Activated CD8-positive, alpha-beta memory T cell treated with anti-CD3 and anti-CD28 coated beads, Interleukin-2, amount 50 U/mL, for 1 hour (primary cell): ENCODE results near the gene GSE1.

Experiments used
- DNase-seq: peaks from one replicate; pipeline ENCODE4 v3.0.0-alpha.2; 2020; ENCODE audit errors: extremely low read depth

The GSE1 gene

DNA sequence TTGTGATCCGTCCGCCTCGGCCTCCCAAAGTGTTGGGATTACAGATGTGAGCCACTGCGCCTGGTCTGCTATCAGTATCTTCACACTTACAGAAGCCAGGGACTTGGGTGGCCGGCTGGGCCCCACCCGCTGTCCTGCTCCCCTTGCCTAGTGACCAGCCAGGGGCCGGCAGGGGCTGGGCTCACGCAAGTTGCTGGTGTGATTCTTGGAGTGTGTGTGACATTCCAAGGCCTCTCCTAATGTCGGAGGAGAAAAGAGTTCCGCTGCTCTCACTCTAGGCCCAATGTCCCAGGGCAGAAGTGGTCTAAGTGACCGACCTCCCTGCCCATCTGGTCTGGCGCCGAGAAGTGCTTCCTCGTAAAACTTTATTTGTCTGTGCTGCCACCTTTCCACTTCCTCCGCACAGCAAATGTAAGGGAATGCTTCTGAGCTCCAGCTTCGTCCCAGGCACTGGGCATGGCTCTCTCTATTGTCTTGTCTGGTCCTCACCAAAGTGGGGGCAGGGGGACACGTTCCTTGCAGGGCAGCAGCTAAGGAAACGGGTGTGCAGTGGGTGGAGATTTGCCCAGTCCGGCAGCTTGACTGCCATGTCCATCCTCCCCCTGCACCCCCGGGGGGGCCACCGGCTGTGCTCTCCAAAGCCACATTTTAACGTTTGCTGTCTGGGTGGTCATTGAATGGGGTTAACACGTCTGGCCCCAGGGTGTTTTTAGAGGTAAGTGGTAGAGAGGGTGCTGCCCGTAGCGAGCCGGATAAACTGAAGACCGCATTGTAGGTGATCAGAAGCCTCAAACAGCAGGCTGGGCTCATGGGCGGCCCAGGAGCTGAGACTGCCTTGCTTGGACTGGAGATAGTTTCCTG is 7.8 kb upstream of the GSE1 start:
- DNase-seq, result no peak

DNA sequence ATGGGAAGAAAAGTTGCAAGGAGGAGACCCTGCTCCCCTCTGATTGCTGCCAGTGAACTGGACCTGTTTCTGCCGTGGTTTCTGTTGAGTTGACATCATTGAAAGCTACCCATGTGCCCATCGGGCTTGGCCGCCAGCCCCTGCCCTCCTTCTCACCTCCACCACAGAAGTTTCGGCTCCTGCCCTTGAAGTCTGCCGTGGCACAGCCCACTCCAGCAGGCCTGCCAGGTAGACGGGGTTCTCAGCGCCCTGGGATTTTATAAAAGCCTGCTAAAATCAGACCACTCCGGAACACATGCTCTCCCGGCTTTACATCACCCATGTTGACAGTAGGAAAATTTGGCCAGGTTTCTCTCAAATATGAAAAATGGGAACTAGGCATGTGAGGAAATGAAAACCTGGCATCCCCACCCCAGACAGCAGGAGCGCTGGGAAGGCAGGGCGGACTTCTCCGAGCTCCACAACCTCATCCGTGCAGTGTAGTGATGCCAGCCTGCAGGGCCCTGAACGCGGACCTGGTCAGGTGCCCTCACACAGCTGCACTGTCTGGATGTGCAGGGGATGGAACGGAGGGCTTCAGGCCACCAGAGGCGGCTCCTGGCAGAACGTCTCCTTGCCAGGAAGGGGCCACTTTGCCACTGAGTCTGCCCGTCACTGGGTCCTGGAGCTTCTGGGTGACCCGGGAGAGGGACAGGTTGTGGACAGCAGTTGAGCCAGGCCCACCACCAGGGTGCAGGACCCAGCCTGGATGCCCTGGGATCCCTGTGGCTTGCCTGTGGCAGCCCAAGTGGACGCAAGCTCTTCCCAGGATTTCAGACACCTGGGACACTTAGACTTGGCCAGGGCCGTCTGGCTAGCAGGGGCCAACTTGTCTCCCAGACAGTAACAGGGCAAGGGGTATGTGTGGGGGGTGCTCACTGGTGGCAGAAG is 6.9 kb upstream of the GSE1 start:
- no peak for DNase-seq

DNA sequence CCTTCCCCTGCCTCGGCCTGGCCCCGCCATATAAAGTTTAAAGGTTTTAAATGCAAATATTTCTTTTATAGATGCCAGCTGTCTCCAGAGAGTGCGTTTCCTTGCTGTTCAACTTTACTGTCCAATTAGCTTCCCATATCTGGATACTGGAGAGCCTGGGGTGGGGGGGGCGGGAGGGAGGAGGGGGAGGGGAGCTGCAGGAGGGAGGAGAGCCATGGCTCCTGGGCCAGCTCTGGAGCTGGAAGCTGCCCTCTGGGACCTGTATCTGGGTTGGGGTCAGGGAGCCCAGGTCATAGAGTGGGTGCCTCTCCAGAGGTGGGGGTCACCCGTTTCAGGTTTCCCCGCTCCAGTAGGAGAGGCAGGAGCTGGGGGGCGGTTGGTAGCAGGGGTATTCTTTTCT is 6.2 kb upstream of the GSE1 start:
- no peak for DNase-seq

DNA sequence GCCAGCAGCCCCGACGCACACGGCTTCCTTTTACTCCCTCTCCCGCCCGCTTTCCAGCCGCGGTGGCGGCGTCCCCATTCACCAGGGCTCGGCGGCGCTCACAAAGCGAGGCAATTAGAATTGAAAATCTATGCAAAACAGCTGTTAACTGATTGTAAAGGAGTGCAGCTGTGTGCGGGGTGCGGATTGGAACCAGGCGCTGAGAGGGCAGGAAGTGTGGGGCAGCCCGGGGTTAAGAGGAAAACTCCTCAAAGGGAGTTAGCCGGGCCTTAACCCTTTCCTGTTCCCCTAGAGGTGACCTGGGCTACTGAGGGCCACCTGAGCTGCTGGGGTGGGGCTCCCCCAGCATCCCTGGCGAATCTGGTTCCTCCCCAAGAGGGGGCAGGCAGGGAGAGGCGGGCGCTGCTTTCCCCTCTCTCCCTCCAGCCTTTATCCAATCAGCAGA is 5.8 kb upstream of the GSE1 start:
- no peak for DNase-seq

- no peak for DNase-seq
These were observed 5.2 kb upstream of the GSE1 start for GRCh38 chr16:85607796-85608514.

DNA sequence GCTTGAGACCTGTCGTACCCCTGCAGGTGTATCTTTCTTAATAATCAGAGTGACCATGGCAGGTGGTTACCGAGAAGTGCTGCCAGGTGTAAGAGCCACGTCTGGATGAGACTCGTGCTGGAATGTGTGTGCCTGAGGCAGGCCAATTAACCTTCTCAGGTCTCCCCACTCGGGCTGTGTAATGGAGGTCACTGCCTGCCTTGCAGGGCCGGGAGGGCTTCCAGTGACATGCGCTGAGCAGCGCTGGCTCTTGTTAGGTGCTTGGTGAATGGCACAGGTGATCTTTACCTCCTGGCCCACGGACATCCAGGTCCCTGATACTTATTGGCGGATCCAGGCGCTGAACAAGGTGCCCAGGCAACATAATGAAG is 4.6 kb upstream of the GSE1 start:
- DNase-seq, result no peak

DNA sequence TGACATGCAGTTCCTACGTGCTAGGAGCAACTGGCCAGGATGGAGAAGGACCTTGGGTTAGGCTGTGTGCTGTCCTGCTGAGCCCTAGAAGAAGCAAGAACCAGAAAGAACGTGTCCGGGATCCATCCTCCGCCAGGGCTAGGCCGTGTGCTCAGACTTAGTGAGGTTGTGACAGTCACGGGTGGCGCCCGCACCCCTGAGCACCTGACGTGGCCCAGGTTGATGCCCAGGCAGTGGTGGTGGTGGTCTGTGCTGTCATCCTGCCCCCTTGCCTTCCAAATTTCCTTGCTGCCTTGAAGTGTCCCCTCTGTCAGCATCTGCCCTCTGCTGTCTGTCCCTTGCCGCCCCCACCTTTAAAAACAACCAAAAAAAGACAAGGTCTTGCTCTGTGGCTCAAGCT is 4.2 kb upstream of the GSE1 start:
- DNase-seq, result no peak

- no peak for DNase-seq
These were observed 3.6 kb upstream of the GSE1 start for GRCh38 chr16:85609539-85609938.

DNA sequence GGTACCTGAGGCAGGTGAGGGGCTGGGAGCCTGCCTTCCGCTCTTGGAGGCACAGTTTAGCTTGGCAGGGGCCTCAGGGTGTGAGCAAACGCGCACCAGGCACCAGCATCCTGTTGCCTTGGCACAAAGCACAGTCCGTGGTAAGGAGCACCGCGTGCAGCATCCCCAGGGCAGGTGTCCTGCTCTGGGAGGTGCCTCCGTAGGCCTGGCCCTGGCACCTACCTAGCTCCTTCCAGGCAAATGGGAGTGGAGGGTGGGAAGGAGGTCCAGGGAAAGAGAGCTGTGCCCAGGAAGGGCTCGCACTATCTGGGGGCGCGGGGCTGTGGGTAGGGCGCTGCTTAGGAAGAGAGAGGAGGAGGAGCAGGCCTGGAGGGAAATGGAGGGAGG is 3.1 kb upstream of the GSE1 start:
- DNase-seq, result no peak

GRCh38 chr16:85610446-85611193 is 2.5 kb upstream of the GSE1 start:
- peak; percentile 81 for DNase-seq

- no peak for DNase-seq
These were observed 2.0 kb upstream of the GSE1 start for GRCh38 chr16:85611194-85611443.

GRCh38 chr16:85611444-85612190 is 1.5 kb upstream of the GSE1 start:
- no peak for DNase-seq

GRCh38 chr16:85612191-85612800 is 826 bp upstream of the GSE1 start:
- no peak for DNase-seq

GRCh38 chr16:85613604-85614337 is 649 bp downstream of the GSE1 start:
- no peak for DNase-seq

GRCh38 chr16:85614338-85615013 is 1.4 kb downstream of the GSE1 start:
- DNase-seq, result no peak

DNA sequence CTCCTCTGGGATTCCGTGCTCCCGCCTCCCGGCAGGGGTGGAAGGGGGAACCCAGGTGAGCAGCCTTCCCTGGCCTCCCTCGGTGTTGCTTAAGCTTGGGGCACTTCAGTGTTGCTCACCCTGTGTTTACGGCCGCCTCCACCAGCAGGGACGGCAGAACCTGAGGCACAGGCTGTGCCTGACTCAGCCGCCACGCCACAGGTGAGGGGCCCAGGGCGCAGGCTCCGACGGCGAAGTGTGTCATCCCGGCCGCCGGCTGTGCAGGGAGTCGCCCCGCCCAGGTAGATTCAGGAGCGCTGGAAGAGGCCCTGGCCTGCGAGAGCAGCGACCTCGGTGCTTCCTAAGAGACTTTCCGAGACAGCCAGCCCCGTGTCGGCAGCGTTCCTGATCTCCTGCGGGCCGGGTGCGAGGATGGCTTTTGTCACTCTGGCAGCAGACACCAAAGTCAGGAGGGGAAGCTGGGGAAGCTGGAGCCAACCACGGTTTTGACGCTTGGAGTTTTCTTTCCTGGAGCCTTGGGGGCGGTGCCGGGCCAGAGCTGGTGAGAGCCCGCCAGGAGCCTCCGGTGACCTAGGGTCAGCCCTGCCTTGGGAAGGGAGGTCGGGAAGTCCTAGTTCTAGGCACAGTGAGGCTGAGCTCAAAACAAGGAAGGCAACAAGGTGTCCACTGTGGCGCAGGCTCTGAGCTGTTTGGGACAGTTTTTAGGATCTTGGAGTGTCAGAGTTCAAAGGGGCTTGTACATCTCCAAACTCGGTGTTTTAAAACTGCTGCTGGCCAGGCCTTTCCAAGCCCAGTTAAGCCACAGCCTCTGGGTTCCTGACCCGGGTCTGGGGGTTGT is 2.1 kb downstream of the GSE1 start:
- DNase-seq, result peak; percentile 43

DNA sequence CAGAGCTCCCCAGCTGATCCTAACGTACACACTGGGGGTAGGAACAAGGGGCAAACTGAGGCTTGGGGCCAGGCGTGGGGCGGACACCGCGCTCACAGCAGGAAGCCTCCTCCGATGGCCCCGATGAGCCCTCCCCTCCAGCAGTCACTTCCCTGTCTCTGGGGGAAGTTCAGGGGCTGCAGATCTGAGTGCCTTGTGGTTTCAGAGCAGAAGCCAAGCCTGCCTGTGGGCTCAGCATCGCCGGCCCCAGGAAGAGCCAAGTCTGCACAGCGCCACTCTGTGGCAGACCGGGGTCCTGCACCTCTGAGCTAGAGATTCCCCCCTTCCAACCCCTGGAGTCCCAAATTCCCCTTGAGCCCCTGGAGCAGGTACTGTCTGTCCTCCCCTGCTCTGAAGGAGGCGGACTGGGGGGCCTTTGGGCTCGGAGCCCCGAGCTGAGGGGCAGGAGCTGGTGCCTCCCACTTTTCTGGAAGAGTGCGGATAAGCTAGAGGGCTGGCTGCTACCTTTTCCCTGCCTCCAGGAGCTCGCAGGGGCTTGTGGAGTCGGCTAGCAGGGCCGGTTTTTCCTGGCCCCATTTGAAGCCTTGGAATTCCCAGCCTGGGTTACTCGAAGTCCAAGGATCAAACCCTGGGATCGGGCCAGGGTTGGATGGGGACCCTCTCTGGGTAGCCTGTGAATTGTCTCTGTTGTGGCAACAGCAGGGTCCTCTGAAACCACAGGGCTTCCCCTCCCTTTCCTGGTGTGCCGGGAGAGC is 2.9 kb downstream of the GSE1 start:
- peak; percentile 63 for DNase-seq
